Mucosa of stomach (tissue), 1 donor: Measurements from ENCODE around the gene SRP72.
"Not testable (repeated sequence)": the region's sequence is repeated elsewhere in the genome, so short reads cannot be mapped to it uniquely, and the experiment has no call there.

Experiments used
- H3K27me3 ChIP-seq: one replicate; pipeline ENCODE4 v1.7.0; 2013; ENCODE audit warnings: mild to moderate bottlenecking, low read length; ENCODE audit not compliant: control insufficient read depth, insufficient read depth
- H3K36me3 ChIP-seq: one replicate; pipeline ENCODE4 v1.7.0; 2013; ENCODE audit warnings: low read length; ENCODE audit not compliant: control insufficient read depth, insufficient read depth
- H3K4me1 ChIP-seq: one replicate; pipeline ENCODE4 v1.7.0; 2013; ENCODE audit warnings: mild to moderate bottlenecking, low read length; ENCODE audit not compliant: control insufficient read depth, insufficient read depth
- H3K4me3 ChIP-seq: one replicate; pipeline ENCODE4 v1.7.0; 2013; ENCODE audit warnings: low read length
- H3K9ac ChIP-seq: one replicate; pipeline ENCODE4 v1.7.0; 2013; ENCODE audit warnings: mild to moderate bottlenecking, low read length, moderate library complexity
- H3K9me3 ChIP-seq: one replicate; pipeline ENCODE4 v1.7.0; 2013; ENCODE audit warnings: mild to moderate bottlenecking, low read length, moderate library complexity; ENCODE audit not compliant: control insufficient read depth
- donor health status: Pancreatic carcinoma.

The SRP72 gene

GRCh38 chr4:56438766-56439165, 28.7 kb upstream of the SRP72 start:
- H3K4me1 ChIP-seq = no peaks in the 10 kb centered on the region
- no peak overlapping the region for H3K4me3 ChIP-seq
- no peaks in the 10 kb centered on the region for H3K27me3 ChIP-seq
- H3K9me3 ChIP-seq = no peaks in the 10 kb centered on the region
- no peaks in the 10 kb centered on the region for H3K36me3 ChIP-seq
- no peak overlapping the region for H3K9ac ChIP-seq

- H3K4me3 ChIP-seq = no peak overlapping the region
- H3K9ac ChIP-seq = no peak overlapping the region
- H3K4me1 ChIP-seq = no peaks in the 10 kb centered on the region
- no peaks in the 10 kb centered on the region for H3K27me3 ChIP-seq
- H3K9me3 ChIP-seq = no peaks in the 10 kb centered on the region
- no peaks in the 10 kb centered on the region for H3K36me3 ChIP-seq
These were observed 26.4 kb upstream of the SRP72 start for GRCh38 chr4:56440983-56441382.

GRCh38 chr4:56444719-56445118, 22.7 kb upstream of the SRP72 start:
- no peaks in the 10 kb centered on the region for H3K36me3 ChIP-seq
- no peak overlapping the region for H3K4me3 ChIP-seq
- H3K4me1 ChIP-seq = no peaks in the 10 kb centered on the region
- no peaks in the 10 kb centered on the region for H3K27me3 ChIP-seq
- no peak overlapping the region for H3K9ac ChIP-seq
- H3K9me3 ChIP-seq = no peaks in the 10 kb centered on the region

- H3K4me3 ChIP-seq = no peak overlapping the region
- no peaks in the 10 kb centered on the region for H3K4me1 ChIP-seq
- H3K36me3 ChIP-seq = no peaks in the 10 kb centered on the region
- H3K27me3 ChIP-seq = no peaks in the 10 kb centered on the region
- H3K9me3 ChIP-seq = no peaks in the 10 kb centered on the region
- H3K9ac ChIP-seq = no peak overlapping the region
These were observed 21.7 kb upstream of the SRP72 start for GRCh38 chr4:56445699-56446098.

GRCh38 chr4:56448301-56448700, 19.1 kb upstream of the SRP72 start:
- no peaks in the 10 kb centered on the region for H3K36me3 ChIP-seq
- no peaks in the 10 kb centered on the region for H3K9me3 ChIP-seq
- no peak overlapping the region for H3K9ac ChIP-seq
- no peak overlapping the region for H3K4me3 ChIP-seq
- no peaks in the 10 kb centered on the region for H3K4me1 ChIP-seq
- no peaks in the 10 kb centered on the region for H3K27me3 ChIP-seq

- H3K4me3 ChIP-seq, H3K9me3 ChIP-seq, H3K36me3 ChIP-seq, H3K4me1 ChIP-seq, H3K27me3 ChIP-seq, H3K9ac ChIP-seq: not testable (repeated sequence)
These were observed 17.9 kb upstream of the SRP72 start for GRCh38 chr4:56449475-56449874.

- no peaks in the 10 kb centered on the region for H3K36me3 ChIP-seq
- no peaks in the 10 kb centered on the region for H3K4me1 ChIP-seq
- no peak overlapping the region for H3K4me3 ChIP-seq
- no peaks in the 10 kb centered on the region for H3K27me3 ChIP-seq
- no peaks in the 10 kb centered on the region for H3K9me3 ChIP-seq
- H3K9ac ChIP-seq = no peak overlapping the region
These were observed 17.1 kb upstream of the SRP72 start for GRCh38 chr4:56450342-56450741.

GRCh38 chr4:56460085-56460484, 7.3 kb upstream of the SRP72 start:
- Histone ChIP-seq H3K4me3 (no peak overlapping the region), H3K9me3 (no peaks in the 10 kb centered on the region), H3K4me1 (no peaks in the 10 kb centered on the region), H3K9ac (no peak overlapping the region), H3K27me3 (no peaks in the 10 kb centered on the region), H3K36me3 (no peaks in the 10 kb centered on the region)

- Histone ChIP-seq H3K27me3 (no peaks in the 10 kb centered on the region), H3K9me3 (no peaks in the 10 kb centered on the region), H3K4me3 (no peak overlapping the region), H3K9ac (no peak overlapping the region), H3K4me1 (peaks cover 11% of the 10 kb centered on the region), H3K36me3 (no peaks in the 10 kb centered on the region)
These were observed 5.3 kb upstream of the SRP72 start for GRCh38 chr4:56462157-56462556.

GRCh38 chr4:56463711-56464110, 3.7 kb upstream of the SRP72 start:
- Histone ChIP-seq H3K9me3 (no peaks in the 10 kb centered on the region), H3K4me3 (no peak overlapping the region), H3K27me3 (no peaks in the 10 kb centered on the region), H3K4me1 (peaks cover 11% of the 10 kb centered on the region), H3K36me3 (no peaks in the 10 kb centered on the region), H3K9ac (no peak overlapping the region)

- Histone ChIP-seq H3K27me3 (no peaks in the 10 kb centered on the region), H3K36me3 (no peaks in the 10 kb centered on the region), H3K9ac (no peak overlapping the region), H3K4me1 (peaks cover 11% of the 10 kb centered on the region), H3K9me3 (no peaks in the 10 kb centered on the region), H3K4me3 (no peak overlapping the region)
These were observed 2.8 kb upstream of the SRP72 start for GRCh38 chr4:56464581-56464980.

- H3K4me3 ChIP-seq = no peak overlapping the region
- no peak overlapping the region for H3K9ac ChIP-seq
- no peaks in the 10 kb centered on the region for H3K9me3 ChIP-seq
- H3K27me3 ChIP-seq = no peaks in the 10 kb centered on the region
- no peaks in the 10 kb centered on the region for H3K36me3 ChIP-seq
- peaks cover 11% of the 10 kb centered on the region for H3K4me1 ChIP-seq
These were observed 1.7 kb upstream of the SRP72 start for GRCh38 chr4:56465599-56466295.

GRCh38 chr4:56466296-56466761, 1.1 kb upstream of the SRP72 start:
- H3K4me1 ChIP-seq = peaks cover 11% of the 10 kb centered on the region
- peak overlapping the region; percentile 99 for H3K4me3 ChIP-seq
- not testable (repeated sequence) for H3K27me3 ChIP-seq, H3K36me3 ChIP-seq, H3K9me3 ChIP-seq
- peak overlapping the region; percentile 97 for H3K9ac ChIP-seq
